MM.1S (cell line): Measurements from ENCODE around the gene ZMIZ1.

Source experiments
- DNase-seq: peaks from one replicate; pipeline ENCODE4 v3.0.0-alpha.2; 2015
- H2AFZ ChIP-seq: fragments of 300-600 bp; sonication (generic); 2 replicates; pipeline ENCODE4 v1.6.0; 2016; ENCODE audit warnings: antibody characterized with exemption, low read length
- H3F3A ChIP-seq: fragments of 300-600 bp; sonication (generic); 2 replicates; pipeline ENCODE4 v1.6.1; 2016; ENCODE audit warnings: mild to moderate bottlenecking, antibody characterized with exemption, low read length, moderate library complexity, mixed read lengths; ENCODE audit not compliant: insufficient read depth
- H3K27ac ChIP-seq: fragments of 300-600 bp; sonication (generic); 2 replicates; pipeline ENCODE4 v1.5.1; 2016; ENCODE audit warnings: mild to moderate bottlenecking, low read length
- H3K27me3 ChIP-seq: fragments of 300-600 bp; sonication (generic); replicated peaks from 2 replicates; pipeline ENCODE4 v1.6.0; 2016; ENCODE audit warnings: low read length; ENCODE audit not compliant: insufficient read depth
- H3K36me3 ChIP-seq: fragments of 300-600 bp; sonication (generic); replicated peaks from 2 replicates; pipeline ENCODE4 v1.6.1; 2016; ENCODE audit warnings: mild to moderate bottlenecking, low read length, mixed read lengths; ENCODE audit not compliant: insufficient read depth
- H3K4me1 ChIP-seq: fragments of 300-600 bp; sonication (generic); 2 replicates; pipeline ENCODE4 v1.6.1; 2016; ENCODE audit warnings: low read length, mixed read lengths
- H3K4me2 ChIP-seq: fragments of 300-600 bp; sonication (generic); 2 replicates; pipeline ENCODE4 v1.6.0; 2016; ENCODE audit warnings: low read depth, low read length
- H3K4me3 ChIP-seq: fragments of 300-600 bp; sonication (generic); 2 replicates; pipeline ENCODE4 v1.5.1; 2016; ENCODE audit warnings: low read length, mixed read lengths
- H3K79me2 ChIP-seq: fragments of 300-600 bp; sonication (generic); 2 replicates; pipeline ENCODE4 v1.6.1; 2016; ENCODE audit warnings: mixed run types, low read length, mixed read lengths
- H3K9ac ChIP-seq: fragments of 300-600 bp; sonication (generic); 2 replicates; pipeline ENCODE4 v1.6.1; 2016; ENCODE audit warnings: low read length, mixed read lengths
- H3K9me2 ChIP-seq: fragments of 300-600 bp; sonication (generic); replicated peaks from 2 replicates; pipeline ENCODE4 v1.6.1; 2016; ENCODE audit warnings: mild to moderate bottlenecking, low read length, mixed read lengths; ENCODE audit not compliant: insufficient read depth
- H3K9me3 ChIP-seq: fragments of 300-600 bp; sonication (generic); replicated peaks from 2 replicates; pipeline ENCODE4 v1.6.1; 2016; ENCODE audit warnings: mild to moderate bottlenecking, low read length, mixed read lengths; ENCODE audit not compliant: insufficient read depth
- H4K20me1 ChIP-seq: fragments of 300-600 bp; sonication (generic); 2 replicates; pipeline ENCODE4 v1.6.1; 2016; ENCODE audit warnings: mild to moderate bottlenecking, low read length, moderate library complexity, mixed read lengths; ENCODE audit not compliant: insufficient read depth
- EZH2 ChIP-seq: fragments of 300-600 bp; sonication (generic); optimal IDR thresholded peaks from 2 replicates; pipeline ENCODE3; 2017; ENCODE audit warnings: low read depth, mild to moderate bottlenecking, antibody characterized with exemption, low read length, mixed read lengths
- EZH2phosphoT487 ChIP-seq: fragments of 300-600 bp; sonication (generic); IDR thresholded peaks from 2 replicates; pipeline ENCODE4 v1.6.1; 2018; ENCODE audit warnings: antibody characterized with exemption, low read length
- TF ChIP-seq, protein P1 (sequence below): fragments of 300-600 bp; sonication (generic); IDR thresholded peaks from 2 replicates; pipeline ENCODE4 v1.5.1; 2016; ENCODE audit warnings: antibody characterized with exemption, low read length, mixed read lengths

Gene ZMIZ1

GRCh38 chr10:79203014-79203644 is 134.4 kb downstream of the ZMIZ1 start:
- Histone ChIP-seq H3K27ac (no peak overlapping the region), H2AFZ (no peak overlapping the region), H4K20me1 (no peaks in the 10 kb centered on the region), H3F3A (no peaks in the 10 kb centered on the region), H3K4me1 (no peaks in the 10 kb centered on the region), H3K9ac (no peak overlapping the region), H3K4me3 (no peak overlapping the region), H3K27me3 (no peaks in the 10 kb centered on the region), H3K9me2 (no peaks in the 10 kb centered on the region), H3K79me2 (no peaks in the 10 kb centered on the region), H3K9me3 (no peaks in the 10 kb centered on the region), H3K4me2 (no peak overlapping the region), H3K36me3 (no peaks in the 10 kb centered on the region)
- DNase-seq: no peak
- no peak for TF ChIP-seq EZH2phosphoT487
- TF ChIP-seq, protein P1, sequence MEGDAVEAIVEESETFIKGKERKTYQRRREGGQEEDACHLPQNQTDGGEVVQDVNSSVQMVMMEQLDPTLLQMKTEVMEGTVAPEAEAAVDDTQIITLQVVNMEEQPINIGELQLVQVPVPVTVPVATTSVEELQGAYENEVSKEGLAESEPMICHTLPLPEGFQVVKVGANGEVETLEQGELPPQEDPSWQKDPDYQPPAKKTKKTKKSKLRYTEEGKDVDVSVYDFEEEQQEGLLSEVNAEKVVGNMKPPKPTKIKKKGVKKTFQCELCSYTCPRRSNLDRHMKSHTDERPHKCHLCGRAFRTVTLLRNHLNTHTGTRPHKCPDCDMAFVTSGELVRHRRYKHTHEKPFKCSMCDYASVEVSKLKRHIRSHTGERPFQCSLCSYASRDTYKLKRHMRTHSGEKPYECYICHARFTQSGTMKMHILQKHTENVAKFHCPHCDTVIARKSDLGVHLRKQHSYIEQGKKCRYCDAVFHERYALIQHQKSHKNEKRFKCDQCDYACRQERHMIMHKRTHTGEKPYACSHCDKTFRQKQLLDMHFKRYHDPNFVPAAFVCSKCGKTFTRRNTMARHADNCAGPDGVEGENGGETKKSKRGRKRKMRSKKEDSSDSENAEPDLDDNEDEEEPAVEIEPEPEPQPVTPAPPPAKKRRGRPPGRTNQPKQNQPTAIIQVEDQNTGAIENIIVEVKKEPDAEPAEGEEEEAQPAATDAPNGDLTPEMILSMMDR: no peak

DNA sequence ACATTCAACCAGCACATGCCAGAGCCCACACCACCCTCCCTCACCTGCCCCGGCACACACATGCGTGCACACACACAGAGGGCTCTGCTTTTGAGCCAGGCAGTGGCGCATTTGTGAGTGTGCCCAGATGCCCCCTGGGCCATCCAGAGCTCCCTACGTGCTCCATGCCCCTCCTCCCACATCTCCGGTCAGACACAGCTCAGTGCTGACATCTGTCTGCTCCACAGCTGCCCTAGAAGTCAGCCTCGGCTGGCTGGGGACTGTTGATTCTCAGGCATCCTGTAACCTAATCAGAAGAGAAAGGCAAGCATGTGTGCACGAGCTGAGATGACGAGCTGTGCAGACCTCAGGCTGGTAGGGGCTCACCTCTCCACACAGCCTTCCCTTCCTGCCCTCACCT is 135.1 kb downstream of the ZMIZ1 start:
- H3F3A ChIP-seq: no peaks in the 10 kb centered on the region
- H3K9me3 ChIP-seq: no peaks in the 10 kb centered on the region
- H3K79me2 ChIP-seq: no peaks in the 10 kb centered on the region
- no peak overlapping the region for H2AFZ ChIP-seq
- H3K4me1 ChIP-seq: no peaks in the 10 kb centered on the region
- H3K27ac ChIP-seq: no peak overlapping the region
- no peak for DNase-seq
- no peak overlapping the region for H3K4me3 ChIP-seq
- H3K4me2 ChIP-seq: no peak overlapping the region
- H3K9me2 ChIP-seq: no peaks in the 10 kb centered on the region
- H3K36me3 ChIP-seq: no peaks in the 10 kb centered on the region
- no peaks in the 10 kb centered on the region for H4K20me1 ChIP-seq
- H3K27me3 ChIP-seq: no peaks in the 10 kb centered on the region
- no peak overlapping the region for H3K9ac ChIP-seq
- TF ChIP-seq EZH2phosphoT487: no peak
- TF ChIP-seq, protein P1: no peak
- TF ChIP-seq EZH2: no peak

DNA sequence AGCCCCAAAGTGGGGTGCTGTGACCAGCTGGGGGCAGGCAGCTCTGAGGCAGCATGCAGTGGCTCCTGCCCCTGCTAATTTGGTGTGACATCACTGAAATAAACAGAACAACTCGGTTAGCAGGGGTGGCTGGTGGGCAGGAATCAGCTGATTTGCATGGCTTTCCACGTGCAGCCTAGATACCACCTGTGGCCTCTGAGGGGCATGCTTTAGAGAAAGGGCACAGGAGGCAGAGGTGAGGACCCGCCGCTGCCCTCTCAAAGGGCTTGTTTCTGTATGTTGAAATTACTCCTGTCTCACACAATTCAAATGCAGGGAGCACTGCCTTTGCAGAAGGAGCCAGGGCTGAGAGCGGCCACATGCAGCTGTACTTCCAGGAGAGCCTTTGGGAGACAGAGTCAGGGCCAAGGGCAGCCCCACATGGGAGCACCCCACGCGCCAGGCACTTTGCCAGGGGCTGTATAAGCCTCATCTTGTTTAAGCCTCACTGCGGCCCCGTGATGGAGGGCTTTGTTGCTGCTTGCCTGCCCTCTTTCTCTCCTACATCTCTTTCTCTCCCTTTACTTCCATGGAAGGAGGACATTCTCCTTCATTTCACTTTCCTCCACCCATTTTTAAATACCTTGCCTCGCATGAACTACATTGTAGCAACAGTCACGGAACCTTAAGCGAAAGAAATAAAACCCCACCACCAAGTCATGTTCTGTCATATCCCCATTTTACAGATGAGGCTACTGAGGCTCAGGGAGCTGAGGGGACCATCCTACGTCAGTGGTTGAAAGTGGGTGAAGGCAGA is 137.7 kb downstream of the ZMIZ1 start:
- no peak for TF ChIP-seq EZH2phosphoT487
- TF ChIP-seq, protein P1: no peak
- TF ChIP-seq EZH2: no peak
- Histone ChIP-seq H3K4me2 (no peak overlapping the region), H3K4me3 (no peak overlapping the region), H3K9ac (no peak overlapping the region), H4K20me1 (no peaks in the 10 kb centered on the region), H3K27ac (no peak overlapping the region), H3F3A (no peaks in the 10 kb centered on the region), H2AFZ (no peak overlapping the region), H3K4me1 (no peaks in the 10 kb centered on the region), H3K9me3 (no peaks in the 10 kb centered on the region), H3K27me3 (no peaks in the 10 kb centered on the region), H3K79me2 (no peaks in the 10 kb centered on the region), H3K36me3 (no peaks in the 10 kb centered on the region), H3K9me2 (no peaks in the 10 kb centered on the region)
- no peak for DNase-seq
